22Rv1 (cell line): Measurements from ENCODE around the gene ACOXL.

Experiments used
- H3K27ac ChIP-seq: fragments of 450-650 bp; 2 replicates; pipeline ENCODE4 v1.5.1; 2017
- ZFX ChIP-seq: fragments of 450-650 bp; IDR thresholded peaks from 2 replicates; pipeline ENCODE4 v1.6.1; 2017; ENCODE audit warnings: antibody characterized with exemption, borderline replicate concordance
- TF ChIP-seq, protein P1 (sequence below): fragments of 450-650 bp; IDR thresholded peaks from 2 replicates; pipeline ENCODE4 v1.5.1; 2017; ENCODE audit warnings: mild to moderate bottlenecking

Gene ACOXL

DNA sequence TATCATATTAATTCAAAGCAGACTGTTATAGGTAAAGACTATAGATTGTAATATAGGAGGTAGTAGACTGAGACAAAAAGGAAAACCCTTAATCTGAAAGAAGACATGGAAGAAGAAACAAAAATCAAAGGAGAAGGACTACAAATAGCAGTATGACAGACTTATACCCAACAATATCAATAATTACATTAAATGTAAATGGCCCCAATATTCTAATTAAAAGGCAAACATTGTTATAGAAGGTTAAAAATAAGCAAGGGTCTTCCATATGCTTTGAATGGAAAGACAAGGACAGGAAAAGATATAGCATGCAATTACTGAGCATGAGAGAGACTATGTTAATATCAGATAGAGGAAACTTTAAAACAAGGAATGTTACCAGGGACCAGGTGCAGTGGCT is 278.8 kb downstream of the ACOXL start:
- no peak overlapping the region for H3K27ac ChIP-seq
- TF ChIP-seq, protein P1, sequence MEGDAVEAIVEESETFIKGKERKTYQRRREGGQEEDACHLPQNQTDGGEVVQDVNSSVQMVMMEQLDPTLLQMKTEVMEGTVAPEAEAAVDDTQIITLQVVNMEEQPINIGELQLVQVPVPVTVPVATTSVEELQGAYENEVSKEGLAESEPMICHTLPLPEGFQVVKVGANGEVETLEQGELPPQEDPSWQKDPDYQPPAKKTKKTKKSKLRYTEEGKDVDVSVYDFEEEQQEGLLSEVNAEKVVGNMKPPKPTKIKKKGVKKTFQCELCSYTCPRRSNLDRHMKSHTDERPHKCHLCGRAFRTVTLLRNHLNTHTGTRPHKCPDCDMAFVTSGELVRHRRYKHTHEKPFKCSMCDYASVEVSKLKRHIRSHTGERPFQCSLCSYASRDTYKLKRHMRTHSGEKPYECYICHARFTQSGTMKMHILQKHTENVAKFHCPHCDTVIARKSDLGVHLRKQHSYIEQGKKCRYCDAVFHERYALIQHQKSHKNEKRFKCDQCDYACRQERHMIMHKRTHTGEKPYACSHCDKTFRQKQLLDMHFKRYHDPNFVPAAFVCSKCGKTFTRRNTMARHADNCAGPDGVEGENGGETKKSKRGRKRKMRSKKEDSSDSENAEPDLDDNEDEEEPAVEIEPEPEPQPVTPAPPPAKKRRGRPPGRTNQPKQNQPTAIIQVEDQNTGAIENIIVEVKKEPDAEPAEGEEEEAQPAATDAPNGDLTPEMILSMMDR = no peak
- no peak for TF ChIP-seq ZFX

DNA sequence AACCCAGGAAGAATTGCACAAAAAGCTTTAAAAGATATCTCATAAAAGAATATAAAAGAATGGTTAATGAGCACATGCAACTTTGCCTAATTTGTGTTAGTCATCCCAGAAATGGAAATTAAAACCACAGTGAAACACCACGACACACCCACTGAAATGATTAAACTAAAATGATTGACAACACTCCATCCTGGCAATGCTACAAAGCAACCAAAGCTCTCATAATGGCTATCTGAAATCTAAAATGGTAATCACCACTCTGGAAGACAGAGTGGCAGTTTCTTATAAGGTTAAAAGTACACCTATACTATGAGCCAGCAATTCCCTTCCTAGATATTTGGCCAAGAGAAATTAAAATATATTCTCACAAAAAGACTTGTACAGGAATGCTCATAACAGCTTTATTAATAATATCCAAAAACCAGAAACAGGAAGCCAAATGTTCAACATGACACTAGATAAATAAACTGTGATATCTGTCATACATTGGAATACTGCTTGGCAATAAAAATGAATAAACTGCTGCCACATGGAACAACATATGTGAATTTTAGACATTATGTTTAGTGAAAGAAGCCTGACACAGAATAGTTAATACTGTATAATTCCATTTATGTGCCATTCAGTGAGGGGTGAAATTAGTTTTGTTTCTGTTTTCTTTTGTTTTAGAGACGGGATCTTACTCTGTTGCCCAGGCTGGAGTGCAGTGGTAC is 283.1 kb downstream of the ACOXL start:
- H3K27ac ChIP-seq = no peak overlapping the region
- TF ChIP-seq ZFX = no peak
- TF ChIP-seq, protein P1 = no peak

DNA sequence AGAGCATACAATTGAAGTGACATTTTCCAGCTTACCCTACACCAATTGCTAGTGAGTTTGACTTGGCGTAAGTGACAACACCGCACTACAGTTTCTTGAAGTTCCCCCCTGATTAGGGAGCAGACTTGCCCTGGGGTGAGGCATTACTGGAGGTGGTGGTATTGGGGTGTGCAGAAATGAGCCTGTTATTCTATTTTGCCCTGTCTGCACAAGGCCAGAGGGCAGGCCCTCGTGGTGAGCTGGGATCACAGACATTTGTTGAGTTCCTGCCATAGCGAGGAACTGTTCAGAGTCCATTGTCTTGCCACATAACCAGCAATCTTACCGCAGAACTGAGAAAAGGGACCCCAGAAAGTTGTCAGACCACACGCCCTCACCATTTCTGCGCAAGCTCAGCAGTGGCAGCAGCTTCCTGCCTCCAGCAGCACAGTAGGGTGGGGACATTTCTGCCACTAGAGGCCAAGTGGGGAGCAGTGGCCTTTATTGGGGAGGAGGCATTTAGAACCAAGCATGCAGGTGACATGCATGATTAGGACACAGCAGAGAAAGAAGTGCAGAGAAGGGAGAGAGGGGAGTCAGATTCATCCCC is 284.8 kb downstream of the ACOXL start:
- TF ChIP-seq, protein P1 = no peak
- TF ChIP-seq ZFX = no peak

DNA sequence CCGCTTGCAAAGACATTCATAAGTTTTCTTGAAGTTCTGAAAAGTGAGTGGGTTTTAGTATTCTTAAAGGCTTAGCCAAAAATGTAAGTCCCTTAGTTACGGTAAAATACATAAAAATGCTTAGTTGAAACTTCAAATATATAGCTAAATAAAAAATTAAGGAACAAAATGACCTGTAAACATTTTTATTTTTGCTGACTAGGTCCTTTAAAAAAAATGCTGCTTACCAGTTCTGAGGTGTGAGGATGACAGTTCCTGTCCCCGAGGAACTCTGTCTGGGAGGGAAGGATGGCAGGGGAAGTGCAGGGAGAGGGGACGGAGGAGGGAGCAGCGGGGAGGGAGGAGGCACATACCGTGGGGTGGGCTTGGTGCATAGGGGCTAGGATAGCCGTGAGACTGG is 285.5 kb downstream of the ACOXL start:
- no peak for TF ChIP-seq ZFX
- TF ChIP-seq, protein P1 = no peak
- H3K27ac ChIP-seq = no peak overlapping the region

More for the DNA sequence above, 284.8 kb downstream of the ACOXL start:
- H3K27ac ChIP-seq = no peak overlapping the region

DNA sequence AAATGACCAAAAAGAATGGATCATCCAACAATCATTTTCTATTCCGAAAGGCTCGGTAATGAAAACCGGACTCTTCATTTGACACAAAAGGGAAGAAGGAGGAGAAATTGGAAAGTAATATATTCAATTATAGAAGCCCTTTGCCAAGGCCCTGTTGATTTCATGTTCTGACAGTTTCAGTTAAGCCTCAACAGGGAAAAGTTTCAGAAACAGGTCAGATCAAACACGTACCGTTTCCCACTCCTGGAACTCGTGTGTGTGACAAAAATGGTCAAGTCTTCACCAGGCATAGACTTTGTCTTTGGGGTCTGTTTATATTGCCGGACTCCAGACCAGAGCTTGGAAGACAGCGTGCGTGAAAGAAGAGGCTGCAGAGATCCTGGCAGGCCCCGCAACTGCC is 287.0 kb downstream of the ACOXL start:
- TF ChIP-seq, protein P1 = no peak
- no peak for TF ChIP-seq ZFX
- H3K27ac ChIP-seq = no peak overlapping the region

DNA sequence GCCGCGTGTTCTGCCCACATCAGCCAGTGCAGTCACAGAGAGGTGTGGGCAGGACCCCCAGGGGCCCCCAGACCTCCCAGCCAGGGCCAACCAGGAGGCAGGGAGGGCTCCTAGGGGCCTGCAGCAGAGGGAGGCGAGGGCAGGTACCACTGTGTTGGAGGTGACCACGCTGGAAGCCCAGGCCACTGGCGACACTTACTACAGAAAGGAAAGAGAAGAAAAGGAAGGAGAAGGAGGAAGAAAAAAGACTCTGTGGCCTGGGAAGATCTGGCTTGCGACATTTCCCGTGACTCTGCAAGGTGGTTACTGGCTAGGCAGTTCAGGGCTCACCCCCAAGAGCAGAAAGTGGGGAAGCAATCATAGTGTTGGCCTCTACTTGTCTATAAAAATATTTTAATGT is 290.3 kb downstream of the ACOXL start:
- no peak overlapping the region for H3K27ac ChIP-seq

DNA sequence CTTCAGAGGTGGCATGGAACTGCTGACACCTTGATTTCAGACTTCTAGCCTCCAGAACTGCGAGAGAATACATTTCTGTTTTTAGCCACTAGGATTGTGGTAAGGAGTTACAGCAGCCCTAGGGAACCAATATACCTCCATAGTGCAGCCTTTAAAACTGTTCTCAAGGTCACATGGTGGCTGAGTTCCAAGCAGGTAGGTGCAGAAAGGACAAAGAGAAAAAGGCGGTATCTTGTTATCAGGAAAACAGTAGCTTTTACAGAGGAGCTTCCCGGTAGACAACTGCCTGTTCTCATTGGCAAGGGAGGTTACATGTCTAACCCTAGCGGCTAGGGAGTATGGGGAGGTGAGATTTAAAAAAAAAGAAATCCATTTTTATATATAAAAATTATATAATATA is 292.1 kb downstream of the ACOXL start:
- no peak for TF ChIP-seq ZFX
- TF ChIP-seq, protein P1 = no peak
- H3K27ac ChIP-seq = no peak overlapping the region

More for the DNA sequence above, 290.3 kb downstream of the ACOXL start:
- no peak for TF ChIP-seq ZFX
- TF ChIP-seq, protein P1 = no peak
